ENCODE data around the gene ZNF536. TPM values are rescaled to one million over a fixed set of nuclear protein-coding genes. Genes with fewer than 3 reads are reported as not detected.

The ZNF536 gene
- polyA plus RNA-seq, 1 donor (not counting 4 experiments of a cell fraction or from before 2014, with no cell fraction given), result not detected

DNA sequence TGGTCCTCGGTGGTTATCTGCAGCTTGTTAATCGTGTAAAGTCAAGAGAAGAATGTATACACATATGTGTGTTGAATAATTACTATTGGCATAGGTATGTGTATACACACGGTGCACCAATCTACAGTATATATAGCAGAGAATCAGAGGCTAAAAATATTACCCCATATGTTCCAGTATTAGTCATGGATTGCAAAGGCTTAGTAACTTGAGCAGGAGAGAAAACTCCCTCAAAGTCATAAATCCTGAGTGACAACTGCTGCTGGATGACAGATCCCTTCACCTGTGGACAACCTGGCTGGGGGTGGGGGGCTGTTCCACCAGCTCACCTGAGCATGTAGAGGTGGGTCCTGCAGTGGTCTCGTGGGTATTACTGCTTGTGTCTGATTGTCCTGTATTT, 185.0 kb downstream of the ZNF536 start:
- FAIRE-seq, result no peak
- Histone ChIP-seq H3K9me1 (ENCODE audit: control insufficient read depth, extremely low read depth, insufficient read depth, low read length) (no peaks in the 10 kb centered on the region), H3K9ac (ENCODE audit: control insufficient read depth, extremely low read depth, insufficient read depth, low read length) (no peak overlapping the region), H3K9me3 (ENCODE audit: control insufficient read depth, low read depth, low read length) (no peaks in the 10 kb centered on the region), H3K27ac (ENCODE audit: control insufficient read depth, insufficient read depth, low read length) (no peak overlapping the region), H3K79me2 (ENCODE audit: control insufficient read depth, insufficient read depth, low read length) (no peaks in the 10 kb centered on the region), H2AFZ (ENCODE audit: control insufficient read depth, low read length) (no peak overlapping the region), H3K27me3 (ENCODE audit: control insufficient read depth, extremely low read depth, insufficient read depth, low read length) (no peaks in the 10 kb centered on the region), H3K4me2 (ENCODE audit: control insufficient read depth, extremely low read depth, insufficient read depth, low read depth, low read length) (no peak overlapping the region), H3K4me1 (ENCODE audit: control insufficient read depth, extremely low read depth, insufficient read depth, low read length) (no peaks in the 10 kb centered on the region), H4K20me1 (ENCODE audit: control insufficient read depth, extremely low read depth, insufficient read depth, low read length) (no peaks in the 10 kb centered on the region), H3K36me3 (ENCODE audit: control insufficient read depth in 2 of 2, extremely low read depth in 1 of 2, insufficient read depth in 2 of 2, low read length in 2 of 2) (no peaks in the 10 kb centered on the region), H3K4me3 (ENCODE audit: control insufficient read depth in 2 of 3, extremely low read depth in 1 of 3, insufficient read depth in 2 of 3, low read depth in 1 of 3, low read length in 3 of 3) (no peak overlapping the region)
- dilution Hi-C loops (cut with MboI; ENCODE audit: extremely low pct_ligation_motif_present, low sequenced_read_pairs), result no loop called here
- TF ChIP-seq CTCF (optimal IDR thresholded peaks at IDR 0.05 in 1 of 3, IDR thresholded peaks at IDR 0.05 in 1 of 3, conservative IDR thresholded peaks at IDR 0.05 in 1 of 3; ENCODE audit: extremely low read depth in 1 of 3, insufficient read depth in 2 of 3, low read length in 3 of 3), result no peak
- TF ChIP-seq EZH2 (IDR thresholded peaks at IDR 0.05; ENCODE audit: low read length), result no peak
- DNase-seq (ENCODE audit: low read depth, low spot score), result no peak

GRCh38 chr19:30557927-30558557, 185.9 kb downstream of the ZNF536 start:
- H3K9me1 ChIP-seq (ENCODE audit: control insufficient read depth, extremely low read depth, insufficient read depth, low read length), result no peaks in the 10 kb centered on the region
- H3K4me1 ChIP-seq (ENCODE audit: control insufficient read depth, extremely low read depth, insufficient read depth, low read length), result no peaks in the 10 kb centered on the region
- no peaks in the 10 kb centered on the region for H3K27me3 ChIP-seq (ENCODE audit: control insufficient read depth, extremely low read depth, insufficient read depth, low read length)
- H3K9me3 ChIP-seq (ENCODE audit: control insufficient read depth, low read depth, low read length), result no peaks in the 10 kb centered on the region
- H3K79me2 ChIP-seq (ENCODE audit: control insufficient read depth, insufficient read depth, low read length), result no peaks in the 10 kb centered on the region
- TF ChIP-seq CTCF (optimal IDR thresholded peaks at IDR 0.05 in 1 of 3, IDR thresholded peaks at IDR 0.05 in 1 of 3, conservative IDR thresholded peaks at IDR 0.05 in 1 of 3; ENCODE audit: extremely low read depth in 1 of 3, insufficient read depth in 2 of 3, low read length in 3 of 3) (no peak), EZH2 (IDR thresholded peaks at IDR 0.05; ENCODE audit: low read length) (no peak)
- no peak overlapping the region for H3K4me3 ChIP-seq (ENCODE audit: control insufficient read depth in 2 of 3, extremely low read depth in 1 of 3, insufficient read depth in 2 of 3, low read depth in 1 of 3, low read length in 3 of 3)
- H4K20me1 ChIP-seq (ENCODE audit: control insufficient read depth, extremely low read depth, insufficient read depth, low read length), result no peaks in the 10 kb centered on the region
- no peaks in the 10 kb centered on the region for H3K36me3 ChIP-seq (ENCODE audit: control insufficient read depth in 2 of 2, extremely low read depth in 1 of 2, insufficient read depth in 2 of 2, low read length in 2 of 2)
- dilution Hi-C loops (cut with MboI; ENCODE audit: extremely low pct_ligation_motif_present, low sequenced_read_pairs), result no loop called here
- FAIRE-seq (no peak), DNase-seq (ENCODE audit: low read depth, low spot score) (no peak)
- no peak overlapping the region for H2AFZ ChIP-seq (ENCODE audit: control insufficient read depth, low read length)
- no peak overlapping the region for H3K4me2 ChIP-seq (ENCODE audit: control insufficient read depth, extremely low read depth, insufficient read depth, low read depth, low read length)
- H3K9ac ChIP-seq (ENCODE audit: control insufficient read depth, extremely low read depth, insufficient read depth, low read length), result no peak overlapping the region
- no peak overlapping the region for H3K27ac ChIP-seq (ENCODE audit: control insufficient read depth, insufficient read depth, low read length)

All from keratinocyte (primary cell).